Stimulated activated CD4-positive, alpha-beta T cell treated with anti-CD3 and anti-CD28 coated beads, TNF-alpha, amount 100 ng/mL, for 1 hour (primary cell): ENCODE results near the gene SNCA.

Source experiments
- DNase-seq, 3 donors: peaks; one replicate each; pipeline ENCODE4 v3.0.0-alpha.2; 2020; ENCODE audit warnings: low read depth in 3 of 3, low spot score in 1 of 3

SNCA gene

DNA sequence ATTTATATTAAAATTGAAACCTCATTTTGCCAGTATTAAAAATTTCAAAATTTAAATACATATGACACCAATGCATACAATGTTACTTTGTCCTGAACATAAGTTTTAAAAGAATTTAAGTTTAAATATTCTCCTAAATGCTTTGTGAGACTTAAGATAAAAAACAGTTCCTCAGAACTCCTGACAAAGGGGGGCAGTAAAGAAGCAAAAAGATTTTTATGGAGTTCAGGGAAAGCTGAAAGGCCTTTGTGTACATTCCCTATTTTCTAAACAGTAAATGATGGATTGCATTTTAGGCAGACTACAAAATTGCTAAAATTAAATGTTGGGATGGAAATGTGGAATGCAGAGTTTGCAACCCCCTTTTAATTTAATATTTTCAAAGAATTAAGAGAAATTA lies 81.7 kb downstream of the SNCA start:
- no peak for DNase-seq

DNA sequence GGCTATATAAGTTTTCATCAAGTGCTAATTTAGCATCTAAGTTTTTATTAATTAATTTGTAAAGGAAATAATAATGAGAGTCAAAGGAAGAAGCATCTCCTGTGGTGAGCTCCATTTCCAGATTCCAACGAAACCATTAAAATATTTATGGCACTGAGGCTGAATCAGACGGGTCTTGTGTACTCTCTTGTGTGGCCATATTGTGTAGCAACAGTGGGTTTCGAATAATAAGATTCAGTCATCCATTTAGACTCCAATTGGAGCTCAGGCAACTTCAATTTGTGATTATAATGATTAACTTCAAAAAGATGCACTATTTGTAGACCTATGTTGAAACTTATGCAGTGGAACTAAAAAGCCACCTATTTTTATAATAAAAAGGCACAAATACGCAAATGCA lies 82.4 kb downstream of the SNCA start:
- DNase-seq: no peak

DNA sequence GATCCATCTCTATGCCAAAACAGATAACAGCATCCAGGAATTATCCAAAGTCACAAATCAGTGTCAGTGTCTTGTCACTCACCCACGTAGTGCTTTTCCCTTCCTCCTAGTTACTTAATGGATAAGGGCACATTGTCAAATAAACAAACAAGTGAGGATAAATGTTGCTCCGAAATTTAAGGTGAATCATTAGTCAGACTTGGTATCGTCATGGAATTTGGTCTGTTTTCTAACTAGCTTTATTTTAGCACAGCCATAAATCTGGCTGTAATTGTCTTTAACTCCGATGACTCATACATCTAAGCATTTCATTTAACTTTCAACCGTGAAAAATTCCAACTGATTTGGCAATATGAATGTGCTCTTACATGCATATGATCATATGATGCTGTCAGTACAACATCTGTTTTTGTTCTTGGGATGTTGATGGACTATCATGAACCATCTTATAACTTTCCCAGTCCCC lies 83.3 kb downstream of the SNCA start:
- no peak for DNase-seq

DNA sequence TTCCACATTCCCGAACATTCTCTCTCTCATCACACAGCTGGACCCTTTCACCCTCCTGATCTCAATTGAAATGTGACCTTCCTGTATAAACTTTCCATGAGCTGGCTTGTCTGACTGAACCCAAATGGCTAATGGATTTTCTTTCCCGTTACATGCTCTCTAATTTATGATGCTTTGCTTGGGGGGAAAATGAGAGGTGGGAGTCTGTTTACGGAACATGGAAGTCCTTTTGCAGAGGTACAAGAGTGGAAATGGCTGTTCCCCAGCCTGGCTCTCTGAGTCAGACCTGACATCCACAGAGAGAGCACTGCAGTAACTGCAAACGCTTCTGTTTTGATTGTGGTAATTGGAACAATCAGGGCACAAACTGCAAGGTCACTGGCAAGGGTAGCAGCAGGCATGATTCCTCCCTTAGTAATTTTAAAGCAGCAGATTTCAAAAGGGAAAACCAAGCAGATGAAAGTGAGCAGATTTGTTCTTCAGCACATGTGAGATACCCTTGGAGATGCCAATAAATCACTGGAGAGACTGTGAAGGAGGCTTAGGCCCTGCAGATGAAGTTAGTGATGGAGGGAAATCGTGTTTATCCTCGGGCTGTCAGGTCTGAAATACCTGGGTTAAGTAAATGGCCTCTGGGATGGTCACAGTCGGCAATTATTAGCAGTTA lies 83.9 kb downstream of the SNCA start:
- no peak for DNase-seq

DNA sequence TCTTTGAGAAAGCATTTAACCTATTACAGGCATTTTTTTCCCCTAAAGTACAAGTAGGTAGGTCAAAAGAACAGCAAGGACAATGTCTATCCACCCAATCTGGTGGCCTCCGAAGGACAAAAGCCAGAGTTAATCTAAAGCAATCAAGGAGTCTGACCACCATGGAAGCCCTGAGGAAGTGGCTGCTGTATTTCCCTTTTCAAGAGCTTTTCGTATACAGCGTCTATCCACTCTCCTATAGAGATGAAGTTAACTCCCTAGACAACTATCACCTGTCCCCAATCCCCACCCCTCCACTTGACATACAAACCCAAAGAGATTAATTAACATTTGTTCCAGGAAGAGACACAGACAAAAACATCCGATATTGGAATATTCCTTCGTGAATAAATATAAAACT lies 85.5 kb downstream of the SNCA start:
- no peak for DNase-seq

DNA sequence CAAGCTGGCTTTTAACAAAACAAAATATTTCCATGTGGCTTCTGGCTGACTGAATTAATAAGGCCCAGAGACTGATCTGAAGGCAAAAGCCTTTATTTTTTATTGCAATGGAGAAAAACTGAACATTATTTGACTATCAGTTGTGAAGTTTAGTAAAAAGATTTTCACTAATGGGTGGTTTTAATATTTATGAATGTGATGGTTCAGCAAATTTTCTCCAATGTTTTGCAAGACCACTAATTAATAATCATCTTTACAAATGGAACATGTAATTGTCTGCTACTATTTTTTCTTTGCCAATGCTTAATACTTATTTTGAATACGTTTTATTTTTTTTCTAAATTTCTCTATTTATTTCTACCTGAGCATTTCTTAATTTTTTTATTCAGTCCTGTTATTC lies 90.6 kb downstream of the SNCA start:
- DNase-seq: no peak

DNA sequence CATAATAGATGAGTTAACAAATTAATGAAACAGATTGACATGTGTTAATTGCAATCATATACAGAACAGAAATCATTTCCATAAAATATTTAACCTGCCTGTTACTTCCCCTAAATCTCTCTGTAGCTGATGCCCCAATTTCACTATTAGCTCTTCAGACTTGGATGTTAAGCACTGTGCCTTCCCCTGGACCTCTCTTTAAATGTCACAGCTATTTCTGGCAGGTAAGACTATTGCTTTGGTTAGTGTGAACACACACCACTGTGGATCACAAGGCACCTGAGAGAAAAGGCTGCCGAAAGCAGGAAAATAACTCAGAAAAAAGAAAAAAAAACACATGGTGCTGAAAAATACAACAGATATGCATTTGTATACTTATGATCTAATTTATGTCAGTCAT lies 91.3 kb downstream of the SNCA start:
- DNase-seq: no peak

DNA sequence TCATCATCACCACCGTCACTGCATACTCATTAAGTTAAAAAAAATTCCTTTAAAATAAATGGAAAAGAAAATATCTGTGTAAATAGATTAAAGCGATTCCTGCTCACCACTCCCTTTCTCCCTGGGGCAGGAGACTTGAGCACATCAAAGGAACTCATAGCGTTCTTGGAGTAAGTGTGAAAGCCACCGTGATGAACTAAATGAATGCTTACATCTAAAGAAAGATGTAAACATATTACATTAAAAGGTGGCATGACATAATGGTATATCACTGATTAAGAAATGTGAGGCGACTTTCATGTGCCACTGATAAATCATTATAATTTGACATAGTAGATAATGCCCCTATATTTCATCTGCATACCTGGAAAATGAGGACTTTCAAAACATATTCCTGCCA lies 92.0 kb downstream of the SNCA start:
- DNase-seq: no peak

DNA sequence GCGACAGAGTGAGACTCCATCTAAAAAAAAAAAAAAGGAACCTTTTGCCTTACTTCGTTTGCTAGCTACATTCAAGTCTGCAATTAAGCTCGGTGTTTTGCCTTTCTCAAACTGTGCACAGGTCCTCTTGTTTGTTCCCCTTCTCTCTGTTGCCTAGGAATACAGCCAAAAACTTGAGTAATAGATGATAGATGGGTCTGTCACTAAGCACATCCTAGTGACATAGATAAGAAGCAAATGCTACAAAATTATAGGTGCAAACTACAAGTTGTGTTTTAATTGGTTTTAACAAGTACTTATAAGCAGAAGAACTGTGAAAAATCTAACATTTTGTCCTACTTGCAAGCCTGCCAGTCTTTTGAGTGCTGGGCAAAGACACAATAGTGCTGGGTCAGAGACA lies 95.2 kb downstream of the SNCA start:
- no peak for DNase-seq

DNA sequence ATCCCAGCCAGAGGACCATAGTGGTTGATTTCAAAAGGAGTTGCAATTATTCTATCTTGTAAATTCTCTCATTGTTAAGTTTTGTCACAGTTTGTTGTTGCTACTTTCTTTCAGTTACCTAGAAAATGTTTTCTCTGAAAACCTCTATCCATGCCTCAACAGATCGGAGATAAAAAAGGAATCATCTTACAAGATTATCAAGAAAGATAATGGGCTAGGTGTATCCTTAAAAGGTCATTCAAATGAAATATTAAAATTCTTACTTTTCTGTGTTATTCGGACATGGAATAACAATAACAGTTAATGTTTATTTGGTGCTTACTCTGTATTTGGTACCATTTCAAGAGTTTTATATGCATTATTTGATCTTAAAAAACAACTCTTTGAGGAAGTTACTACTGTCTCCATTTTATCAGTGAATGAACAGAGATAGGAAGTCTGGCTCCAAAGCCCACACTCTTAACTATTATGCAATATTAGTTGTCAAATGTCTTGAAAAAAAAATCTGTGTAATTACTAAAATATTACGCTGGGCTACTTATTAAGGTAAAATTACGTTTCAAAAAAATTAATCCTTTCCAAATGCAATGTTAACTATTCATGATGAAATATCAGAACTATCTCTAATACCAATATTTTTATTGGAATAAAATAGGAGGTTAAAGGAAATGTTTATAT lies 97.5 kb downstream of the SNCA start:
- DNase-seq: no peak

DNA sequence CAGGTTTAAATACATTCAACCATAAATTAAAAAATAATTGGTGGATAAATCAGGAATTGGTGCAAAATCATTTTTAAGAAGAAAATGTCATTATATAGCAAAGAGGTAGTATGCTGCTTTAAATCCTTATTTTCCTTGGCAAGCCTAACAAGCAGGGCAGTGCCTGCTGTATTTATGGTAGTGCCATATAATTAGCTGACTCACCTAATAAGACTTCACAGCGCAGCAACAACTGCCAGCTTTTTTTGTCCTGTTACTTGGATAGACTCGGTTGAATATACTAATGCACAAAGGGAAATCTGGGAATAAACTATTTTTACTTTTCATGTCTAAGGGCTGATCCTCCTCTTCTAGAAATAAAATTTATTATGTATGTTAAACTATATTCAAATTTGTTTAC lies 99.1 kb downstream of the SNCA start:
- no peak for DNase-seq

DNA sequence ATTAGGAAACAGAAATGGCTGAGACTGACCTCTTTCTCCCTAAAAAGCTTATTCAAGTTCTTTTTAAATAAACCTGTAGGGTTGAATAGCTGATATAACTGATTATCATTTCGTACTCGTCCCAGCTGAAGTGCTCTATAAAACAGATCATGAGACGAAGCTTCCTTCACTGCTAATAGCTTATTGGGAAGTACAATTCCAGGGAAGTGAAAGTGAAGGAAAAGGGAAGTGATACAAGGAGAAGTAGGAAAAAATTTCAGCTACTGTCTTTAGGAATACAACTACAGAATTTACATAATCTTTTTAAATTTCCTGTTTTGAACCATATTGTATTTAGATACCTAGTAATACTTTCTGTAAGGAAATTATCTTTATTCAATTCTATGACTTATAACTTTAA lies 103.0 kb downstream of the SNCA start:
- DNase-seq: no peak

DNA sequence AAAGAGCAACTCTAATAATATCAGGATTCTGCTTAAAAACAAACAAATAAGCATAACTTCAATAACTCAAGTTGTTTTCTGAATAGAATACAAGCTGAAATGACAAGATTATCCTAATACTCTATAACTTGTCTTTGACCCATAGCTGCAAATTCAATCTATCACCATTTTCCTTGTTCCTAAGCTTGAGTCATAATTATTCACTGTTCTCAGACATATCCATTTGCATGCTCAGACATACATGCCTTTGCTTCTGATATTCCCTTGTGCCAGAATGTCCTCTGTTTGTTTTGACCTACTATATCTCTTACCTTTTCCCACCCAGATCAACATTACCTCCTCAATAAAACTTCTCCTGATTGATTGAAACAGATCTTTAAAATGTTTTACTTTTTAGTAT lies 109.7 kb downstream of the SNCA start:
- DNase-seq: no peak

DNA sequence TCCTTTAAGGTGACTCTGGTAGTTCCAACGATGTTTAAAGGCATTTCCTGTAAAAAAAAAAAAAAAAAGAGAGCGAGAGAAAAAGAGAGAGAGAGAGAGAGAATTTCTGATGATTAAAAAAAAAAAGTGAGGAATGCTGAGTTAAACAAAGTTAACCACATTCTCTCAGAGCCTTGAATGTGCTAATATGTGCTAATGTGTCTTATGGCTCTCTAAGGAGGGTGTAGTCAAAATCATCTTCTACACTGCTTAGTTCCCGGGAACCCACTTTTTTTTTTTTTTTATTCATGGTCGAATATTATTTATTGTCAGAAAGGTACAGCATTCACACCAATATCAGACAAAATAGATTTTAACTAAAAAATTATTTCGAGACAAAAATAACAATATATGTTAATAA lies 111.7 kb downstream of the SNCA start:
- DNase-seq: no peak

DNA sequence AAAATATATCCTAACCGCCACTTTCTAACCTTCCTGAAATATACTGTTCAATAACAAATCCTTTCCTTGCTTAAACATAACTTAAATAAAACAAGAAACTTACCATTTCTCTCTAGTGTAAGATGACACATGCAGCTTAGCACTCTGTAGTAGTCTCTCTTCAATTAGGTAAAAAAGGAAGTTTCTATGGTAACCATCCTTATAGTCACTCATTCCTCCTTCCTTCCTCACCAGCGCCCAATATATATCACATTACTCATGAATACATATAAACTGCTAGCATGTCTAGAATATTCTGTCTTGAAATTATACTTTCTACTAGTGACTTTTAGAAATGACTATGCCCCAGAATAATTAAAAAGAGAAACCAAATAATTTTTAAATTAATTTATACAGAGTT lies 112.2 kb downstream of the SNCA start:
- no peak for DNase-seq

DNA sequence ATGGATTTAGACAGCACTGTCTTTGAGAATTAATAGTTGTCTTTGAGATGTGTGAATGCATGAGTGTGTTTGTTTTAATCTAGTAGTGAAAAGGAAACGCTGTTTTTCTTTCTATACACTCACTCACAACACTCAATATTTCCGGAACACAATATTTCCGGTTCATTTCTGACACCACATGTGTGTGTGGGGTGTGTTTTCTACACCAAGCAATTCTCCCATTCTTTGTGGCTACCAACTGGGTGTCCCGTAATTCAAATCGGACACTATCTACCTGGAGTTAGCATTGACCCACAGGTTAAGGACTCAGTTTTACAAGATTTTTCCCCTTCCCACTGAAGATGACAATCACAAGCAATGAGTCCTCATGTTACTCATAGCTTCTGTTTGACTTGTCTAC lies 113.9 kb downstream of the SNCA start:
- DNase-seq: no peak

DNA sequence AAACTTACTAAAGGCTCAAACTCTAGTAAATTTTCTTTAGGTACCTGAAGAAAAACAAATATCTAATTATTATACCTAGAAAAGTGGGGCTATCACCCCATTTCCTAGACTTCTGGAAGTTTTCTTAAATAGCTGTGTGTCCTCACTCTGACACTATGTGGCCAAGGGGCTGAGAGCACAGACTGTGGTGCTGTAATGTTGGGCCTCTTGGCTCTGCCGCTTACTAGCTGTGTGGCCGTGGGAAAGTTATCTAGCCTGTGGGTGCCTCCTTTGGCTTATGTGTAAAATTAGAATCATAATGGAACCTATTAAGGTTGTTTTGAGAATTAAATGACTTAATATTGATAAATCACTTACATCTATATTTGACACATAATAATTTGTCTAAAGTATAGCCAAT lies 114.4 kb downstream of the SNCA start:
- DNase-seq: no peak

DNA sequence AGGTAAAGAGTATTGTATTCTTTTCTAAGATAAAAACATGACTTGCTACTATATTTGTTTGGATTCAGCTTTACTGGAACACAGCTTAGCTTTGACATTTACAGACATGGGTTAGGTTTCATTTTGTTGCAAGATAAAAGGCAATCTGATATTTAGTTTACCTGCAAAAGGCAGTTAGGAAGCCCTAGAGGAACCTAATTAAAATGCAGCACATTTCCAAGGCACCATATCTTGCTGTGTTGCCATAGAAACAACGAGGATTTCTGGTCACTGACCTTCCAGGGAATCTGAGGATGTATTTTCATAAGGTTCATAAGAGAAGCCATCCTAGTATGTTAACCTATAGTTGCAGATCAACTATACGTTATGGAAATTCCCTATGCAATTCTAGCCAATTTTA lies 116.0 kb downstream of the SNCA start:
- no peak for DNase-seq

DNA sequence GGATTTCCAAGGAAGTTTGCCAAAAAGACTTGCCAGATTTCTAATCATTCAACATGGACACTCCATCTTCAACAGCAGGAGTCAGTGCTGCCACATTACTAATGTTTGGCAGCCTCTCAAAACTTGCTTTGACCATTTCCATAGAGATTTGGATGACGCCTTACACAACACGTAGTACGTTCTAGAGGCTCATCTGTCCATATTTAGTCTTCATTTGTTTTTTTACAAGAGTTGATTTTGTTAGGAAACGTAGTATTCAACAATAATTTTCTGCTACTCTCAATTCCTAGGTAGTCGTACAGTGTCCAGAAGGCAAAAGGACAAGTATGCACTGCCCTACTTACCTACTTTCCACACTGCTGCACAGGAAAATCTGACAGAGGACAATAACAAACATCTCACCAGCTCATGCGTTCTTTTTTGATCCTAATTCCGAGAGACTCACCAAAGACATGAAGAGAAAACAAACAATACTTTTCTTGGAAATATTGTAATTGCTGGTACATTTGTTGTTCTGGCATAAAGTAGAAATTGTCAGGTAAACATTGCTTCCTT lies 117.3 kb downstream of the SNCA start:
- DNase-seq: no peak

DNA sequence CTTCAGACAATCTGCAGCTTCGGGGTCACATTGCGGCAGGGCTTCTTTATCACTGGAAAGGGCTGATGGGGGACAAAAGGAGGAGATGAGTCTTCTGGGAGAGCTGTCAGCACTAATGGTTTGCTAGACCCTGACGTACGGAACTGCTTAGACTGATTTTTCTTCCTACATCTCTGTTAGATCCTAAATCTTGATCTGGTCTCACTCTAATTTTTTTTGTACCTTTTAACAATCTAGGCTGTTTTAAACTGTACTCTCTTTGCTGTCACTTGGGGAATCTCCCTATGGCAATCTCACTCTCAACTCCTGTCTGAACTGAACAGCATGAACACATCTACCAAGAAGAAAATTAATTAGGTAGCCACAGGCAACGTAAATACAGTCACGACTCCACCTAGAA lies 120.1 kb downstream of the SNCA start:
- DNase-seq: no peak

DNA sequence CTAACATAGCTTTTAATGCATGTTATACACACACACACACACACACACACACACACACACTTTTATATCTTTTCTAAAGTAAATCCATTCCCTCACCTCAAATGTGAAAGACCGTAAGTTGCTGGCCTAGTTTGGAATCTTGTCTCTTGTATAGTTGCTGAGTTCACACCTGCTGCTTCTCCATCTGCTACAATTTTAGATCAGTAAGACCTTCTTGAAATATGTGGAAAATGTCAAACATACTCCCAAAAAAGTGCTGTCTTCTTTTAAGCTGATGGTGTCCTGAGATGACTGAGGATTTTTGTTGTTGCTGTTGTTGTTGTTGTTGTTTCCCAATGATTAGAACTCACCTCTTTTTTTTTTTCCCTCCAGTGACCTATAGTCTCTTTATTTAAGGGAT lies 121.3 kb downstream of the SNCA start:
- DNase-seq: no peak

DNA sequence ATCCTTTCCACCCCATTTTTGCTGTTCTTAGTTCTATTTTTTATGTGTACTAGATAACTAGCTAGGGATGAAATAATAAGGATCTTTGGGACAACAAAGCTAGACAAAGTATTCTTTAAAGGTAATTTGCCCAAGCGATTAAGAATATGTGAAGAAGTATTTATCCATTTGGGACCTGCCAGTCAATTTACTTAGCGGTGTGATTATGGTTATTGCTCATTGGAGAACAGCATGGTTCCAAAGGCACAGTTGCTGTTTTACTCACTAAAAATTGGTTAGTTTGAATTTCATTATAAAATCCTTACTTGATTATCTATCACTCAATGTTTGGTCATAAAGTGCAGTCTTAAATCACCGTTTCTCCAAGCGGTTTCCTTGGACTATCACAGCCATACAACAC lies 124.1 kb downstream of the SNCA start:
- no peak for DNase-seq

DNA sequence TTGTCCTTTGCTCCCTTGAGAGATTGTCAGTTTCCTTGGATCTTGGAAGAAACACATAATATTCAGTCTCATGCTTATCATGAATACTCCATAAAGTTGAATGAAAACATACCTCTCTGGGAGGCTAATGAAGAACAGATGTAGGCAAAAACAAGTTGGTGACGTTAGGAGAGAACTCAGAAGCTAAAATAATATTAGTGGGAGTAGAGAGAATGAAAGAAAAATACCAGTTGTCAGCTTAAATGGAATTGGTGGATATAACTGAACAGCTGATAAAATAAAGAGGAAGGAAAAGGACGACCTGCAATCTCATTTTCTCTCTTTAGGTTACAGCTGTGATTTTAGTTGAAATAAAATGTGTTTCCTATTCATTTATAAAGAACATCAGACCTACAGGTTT lies 124.8 kb downstream of the SNCA start:
- DNase-seq: no peak
